GM12801 (cell line): ENCODE results near the gene ROBO4.

Experiments used
- CTCF ChIP-seq: IDR thresholded peaks from one replicate; pipeline ENCODE4 v1.5.1; 2011; ENCODE audit warnings: control low read depth; ENCODE audit not compliant: insufficient read length; ENCODE audit errors: extremely low read depth

The ROBO4 gene

GRCh38 chr11:124842305-124842704 is 55.4 kb downstream of the ROBO4 start:
- no peak for TF ChIP-seq CTCF

GRCh38 chr11:124841840-124842239 is 55.8 kb downstream of the ROBO4 start:
- no peak for TF ChIP-seq CTCF

GRCh38 chr11:124841201-124841600 is 56.5 kb downstream of the ROBO4 start:
- no peak for TF ChIP-seq CTCF

- TF ChIP-seq CTCF, result no peak
Observed at GRCh38 chr11:124840666-124841065, 57.0 kb downstream of the ROBO4 start.

- no peak for TF ChIP-seq CTCF
Observed at GRCh38 chr11:124839972-124840621, 57.6 kb downstream of the ROBO4 start.

GRCh38 chr11:124839128-124839971 is 58.3 kb downstream of the ROBO4 start:
- TF ChIP-seq CTCF, result no peak

- TF ChIP-seq CTCF, result no peak
Observed at GRCh38 chr11:124838805-124839127, 58.9 kb downstream of the ROBO4 start.
